NCI-H1694 treated with DMSO at 0.1 percent for 48 hours (cell line): Measurements from ENCODE around the gene TIMM10.

Experiments
- DNase-seq: peaks from one replicate; lab custom pipeline; 2025; lab: John Stamatoyannopoulos, UW

Gene TIMM10

DNA sequence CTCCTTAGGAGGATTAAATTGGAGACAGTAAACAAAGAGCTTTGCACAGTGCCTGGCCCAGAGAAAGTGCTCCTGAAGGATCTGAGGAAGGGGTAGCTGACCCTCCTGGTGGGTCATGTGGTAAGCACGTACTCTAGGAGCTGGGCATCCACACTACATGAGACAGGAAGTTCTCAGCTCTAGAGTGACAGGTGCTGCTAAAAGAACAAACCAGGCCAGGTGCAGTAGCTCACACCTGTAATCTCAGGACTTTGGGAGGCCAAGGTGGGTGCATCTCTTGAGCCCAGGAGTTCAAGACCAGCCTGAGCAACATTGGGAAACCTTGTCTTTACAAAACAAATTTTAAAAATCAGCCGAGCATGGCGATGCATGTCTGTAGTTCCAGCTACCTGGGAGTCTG, 28.2 kb downstream of the TIMM10 start:
- DNase-seq, result no peak

GRCh38 chr11:57501953-57502352, 28.6 kb downstream of the TIMM10 start:
- DNase-seq, result no peak

DNA sequence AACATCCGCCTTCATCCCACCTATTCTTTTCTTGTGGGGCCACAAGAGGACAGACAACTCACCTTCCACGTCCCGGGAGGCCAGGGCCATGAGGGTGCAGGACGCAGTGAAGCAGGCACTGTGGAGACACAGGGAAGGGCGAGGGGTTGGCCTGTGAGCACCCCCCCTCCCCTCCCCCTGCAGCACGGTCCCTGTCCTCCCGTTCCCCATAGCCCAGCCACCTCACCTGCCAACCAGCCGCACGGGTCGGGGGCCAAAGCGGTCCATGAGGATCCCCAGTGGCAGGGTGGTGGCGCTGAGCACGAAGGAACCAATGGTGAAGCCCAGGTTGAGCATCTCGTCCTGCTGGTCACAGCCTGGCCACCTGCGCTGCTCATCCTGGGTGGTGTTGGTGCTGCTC, 29.6 kb downstream of the TIMM10 start:
- no peak for DNase-seq

DNA sequence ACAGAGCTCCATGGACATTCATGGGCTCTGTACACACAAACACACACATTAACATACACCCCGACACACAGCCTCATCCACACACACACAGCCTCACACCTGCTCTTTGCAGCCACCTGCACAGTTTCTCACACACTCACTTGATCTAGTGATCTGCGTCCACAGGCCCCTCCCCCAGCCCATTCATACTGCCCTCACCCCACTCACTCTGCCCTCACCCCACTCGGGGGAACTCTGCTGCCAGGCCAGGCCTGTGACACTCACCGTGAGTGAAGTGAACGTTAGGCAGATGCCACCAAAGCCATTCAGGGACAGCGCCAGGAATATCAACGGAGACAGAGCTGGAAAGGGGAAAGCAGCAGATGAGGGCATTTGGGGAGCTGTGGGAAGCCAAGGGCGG, 30.0 kb downstream of the TIMM10 start:
- DNase-seq, result no peak

GRCh38 chr11:57499983-57500461, 30.5 kb downstream of the TIMM10 start:
- DNase-seq, result no peak

DNA sequence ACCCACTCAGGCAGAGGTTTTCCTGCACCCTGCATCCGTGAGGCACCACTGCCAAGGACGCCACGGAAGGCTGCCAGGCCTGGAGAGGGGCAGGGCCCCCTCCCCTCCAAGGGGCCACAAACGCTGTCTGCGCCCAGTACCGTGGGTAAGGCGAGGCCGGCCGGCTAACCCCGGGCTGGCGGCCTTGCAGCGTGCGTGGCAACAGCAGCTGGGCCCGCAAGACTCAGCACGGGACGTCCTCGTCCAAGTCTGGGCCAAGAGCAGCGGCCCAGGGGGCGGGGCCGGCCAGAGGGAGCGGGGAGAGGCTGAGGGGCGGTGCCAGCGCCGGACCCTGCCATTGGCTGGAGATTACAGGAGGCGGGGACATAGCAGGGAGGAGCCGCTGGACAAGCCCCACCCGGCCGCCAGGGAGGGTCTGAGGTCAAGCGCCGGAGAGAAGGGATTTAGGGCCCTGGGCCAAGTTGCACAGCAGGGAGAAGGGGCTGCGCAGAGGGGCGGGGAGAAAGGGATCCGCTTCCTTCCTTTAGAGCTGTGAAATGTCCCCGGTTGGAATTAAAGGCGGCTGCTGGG, 31.1 kb downstream of the TIMM10 start:
- no peak for DNase-seq

DNA sequence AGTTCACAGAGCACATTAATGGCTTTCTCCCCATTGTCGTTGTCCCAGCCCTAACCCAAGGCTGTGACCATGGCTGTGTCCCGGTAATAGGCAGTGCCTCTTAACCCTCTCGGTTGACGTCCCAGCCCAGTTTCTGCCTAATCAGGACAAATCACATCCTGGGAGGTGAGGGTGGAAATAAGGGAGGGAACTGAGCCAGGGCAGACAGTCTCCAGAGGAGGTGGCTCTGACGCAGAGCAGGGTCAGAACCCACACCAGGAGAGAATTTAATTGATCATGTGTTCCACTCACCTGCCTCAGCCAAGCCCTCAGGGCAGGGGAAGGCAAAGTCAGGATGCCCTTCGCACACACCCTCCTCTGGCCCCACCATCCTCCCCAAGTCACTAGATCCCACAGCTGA, 32.0 kb downstream of the TIMM10 start:
- no peak for DNase-seq

DNA sequence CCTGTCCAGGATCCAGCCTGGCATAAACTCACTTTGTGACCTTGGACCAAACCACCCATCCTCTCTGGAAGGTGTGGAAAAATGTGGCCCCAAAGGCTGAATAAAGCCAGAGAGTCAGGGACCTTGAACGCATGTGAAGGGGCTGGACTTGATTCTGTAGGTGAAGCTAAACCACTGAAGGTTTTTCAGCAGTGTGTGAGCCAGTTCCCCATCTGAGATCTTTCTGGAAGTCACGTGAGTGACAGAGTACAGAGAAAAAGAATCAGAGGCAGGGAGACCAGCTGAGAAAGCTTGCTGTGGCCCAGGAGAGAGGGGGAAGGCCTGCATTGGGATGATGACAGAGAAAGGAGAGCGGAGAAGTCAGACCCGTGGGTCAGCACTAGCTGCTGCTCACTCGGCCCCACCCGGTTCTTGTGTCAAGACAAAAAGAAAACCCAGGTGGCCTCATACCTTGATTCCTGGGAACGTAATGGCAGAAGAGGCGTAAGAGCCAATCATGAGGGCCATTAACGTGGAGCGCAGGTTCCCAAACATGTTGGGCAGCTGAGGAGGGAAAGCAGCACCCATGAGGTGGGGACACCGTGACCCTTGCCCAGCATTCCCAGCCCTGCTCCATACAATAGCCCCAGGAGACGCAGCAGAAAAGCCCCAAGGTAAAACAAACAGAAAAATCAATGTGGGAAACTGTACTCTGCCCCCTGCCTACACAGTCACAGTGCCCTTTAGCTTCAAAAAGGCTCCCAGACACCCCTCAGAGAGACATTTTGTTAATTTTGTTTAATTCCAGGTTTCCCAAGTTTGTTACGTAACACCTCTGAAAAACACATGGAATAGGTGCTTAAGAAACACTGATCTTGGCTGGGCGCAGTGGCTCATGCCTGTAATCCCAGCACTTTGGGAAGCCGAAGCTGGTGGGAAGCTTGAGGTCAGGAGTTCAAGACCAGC, 33.0 kb downstream of the TIMM10 start:
- no peak for DNase-seq

DNA sequence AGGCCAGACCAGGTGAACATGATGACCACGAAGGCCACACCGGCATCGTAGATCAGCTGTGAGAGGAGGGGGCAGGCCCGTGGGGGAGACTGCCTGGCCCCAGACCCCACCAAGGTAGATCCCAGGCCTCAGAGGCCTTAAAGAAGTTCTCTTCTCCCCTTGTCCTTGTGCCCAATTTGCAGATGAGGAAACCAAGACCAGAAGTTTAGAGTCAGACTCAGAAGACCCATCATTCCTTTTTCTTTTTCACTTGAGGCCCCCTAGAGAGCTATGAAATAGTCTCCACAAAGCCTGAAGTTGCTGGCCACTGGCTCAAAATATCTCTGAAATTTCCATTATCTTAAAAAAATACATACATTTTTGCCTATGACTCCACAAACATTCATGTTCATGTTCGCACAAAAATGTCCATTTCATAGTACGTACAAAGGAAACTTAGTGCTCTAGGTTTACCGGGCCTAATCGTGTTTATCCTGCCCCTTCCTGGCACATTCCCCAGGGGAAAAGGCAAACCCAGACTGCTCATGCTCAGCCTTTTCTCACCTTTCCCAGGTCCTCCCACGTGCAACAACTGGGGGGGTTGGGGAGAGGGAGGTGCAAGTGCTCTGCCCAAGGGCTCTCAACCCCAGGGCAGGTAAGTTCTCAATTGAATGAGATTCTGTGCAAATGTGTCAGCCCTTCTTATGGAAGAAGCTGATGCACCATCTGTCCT, 34.3 kb downstream of the TIMM10 start:
- DNase-seq, result no peak

DNA sequence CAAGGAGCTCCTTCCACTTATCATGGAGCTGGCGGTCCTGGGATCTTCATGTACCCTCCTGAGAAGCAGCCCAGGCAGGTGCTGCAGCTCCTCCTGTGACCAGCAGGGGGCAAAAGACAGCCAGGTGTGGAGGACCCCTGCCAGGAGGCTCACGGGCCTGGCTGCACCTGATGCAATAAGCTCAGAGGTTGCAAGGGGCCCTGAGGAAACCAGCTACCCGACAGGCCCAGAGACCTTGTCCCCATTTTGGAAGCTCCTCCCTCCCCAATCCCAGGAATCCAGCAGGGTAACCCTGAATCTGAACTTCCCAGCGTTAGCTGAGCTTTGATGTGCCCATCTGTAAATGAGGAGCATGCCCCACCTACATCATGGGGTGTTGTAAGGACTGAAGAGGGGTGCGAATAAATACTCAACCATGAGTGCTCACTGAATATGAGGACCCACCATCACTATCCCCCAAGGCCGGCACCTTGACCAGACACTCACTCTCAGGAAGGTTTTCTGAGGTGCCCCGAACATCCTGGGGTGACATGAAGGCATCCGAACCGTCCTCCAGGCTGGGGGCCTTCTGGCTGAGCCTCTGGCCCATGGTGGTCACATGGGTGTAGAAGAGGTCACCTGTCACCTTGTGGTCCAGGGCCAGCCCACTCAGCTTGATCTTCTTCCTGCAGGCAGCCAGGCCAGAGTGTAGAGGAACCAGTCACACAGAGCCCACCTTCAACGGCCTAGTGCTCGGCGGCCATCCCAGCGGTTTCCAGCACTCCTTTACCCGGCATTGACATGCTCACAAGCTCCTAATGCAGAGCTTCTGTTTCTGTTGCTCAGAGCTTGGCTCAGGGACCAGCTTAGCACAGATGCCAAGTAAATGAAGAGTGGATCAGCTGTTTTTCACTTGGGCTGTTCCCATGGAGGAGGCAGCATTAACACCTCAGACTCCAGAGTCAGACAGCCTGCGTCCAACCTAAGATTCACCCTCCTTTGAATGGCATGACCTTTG, 36.7 kb downstream of the TIMM10 start:
- DNase-seq, result no peak

DNA sequence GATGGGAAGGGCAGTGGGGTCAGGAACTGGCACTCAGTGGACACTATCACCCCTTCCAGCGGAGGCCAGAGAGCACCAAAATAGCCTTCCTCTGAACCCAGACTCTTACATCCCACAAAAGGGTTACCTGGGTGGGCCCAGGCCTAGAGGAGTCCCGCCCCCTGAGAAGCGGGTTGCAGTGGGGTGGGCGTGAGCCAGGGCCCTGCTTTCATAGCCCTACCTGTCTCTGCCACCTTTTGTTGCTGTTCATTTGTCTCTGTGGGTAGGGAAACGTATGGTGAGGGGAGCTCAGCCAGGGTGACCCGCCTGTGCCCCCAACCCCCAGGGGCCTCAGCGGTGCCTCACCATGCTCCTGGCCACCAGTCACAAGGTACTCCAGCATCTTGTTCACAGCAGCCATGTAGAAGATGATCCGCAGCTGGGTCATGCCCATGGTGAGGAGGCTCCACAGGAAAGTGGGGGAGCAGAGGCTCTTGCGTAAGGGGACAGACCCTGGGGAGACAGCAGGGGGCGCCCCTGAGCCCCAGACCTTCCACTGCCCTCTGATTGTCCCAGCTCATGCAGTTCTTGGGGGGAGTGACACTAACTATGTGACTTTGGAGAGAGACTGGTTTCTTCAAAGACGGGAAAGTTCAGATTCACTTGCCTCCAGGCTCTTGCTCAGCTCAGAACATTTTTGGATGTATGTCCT, 39.0 kb downstream of the TIMM10 start:
- DNase-seq, result no peak

GRCh38 chr11:57490456-57491248, 39.9 kb downstream of the TIMM10 start:
- no peak for DNase-seq

- DNase-seq, result no peak
These were observed 42.5 kb downstream of the TIMM10 start for GRCh38 chr11:57487920-57488659.

DNA sequence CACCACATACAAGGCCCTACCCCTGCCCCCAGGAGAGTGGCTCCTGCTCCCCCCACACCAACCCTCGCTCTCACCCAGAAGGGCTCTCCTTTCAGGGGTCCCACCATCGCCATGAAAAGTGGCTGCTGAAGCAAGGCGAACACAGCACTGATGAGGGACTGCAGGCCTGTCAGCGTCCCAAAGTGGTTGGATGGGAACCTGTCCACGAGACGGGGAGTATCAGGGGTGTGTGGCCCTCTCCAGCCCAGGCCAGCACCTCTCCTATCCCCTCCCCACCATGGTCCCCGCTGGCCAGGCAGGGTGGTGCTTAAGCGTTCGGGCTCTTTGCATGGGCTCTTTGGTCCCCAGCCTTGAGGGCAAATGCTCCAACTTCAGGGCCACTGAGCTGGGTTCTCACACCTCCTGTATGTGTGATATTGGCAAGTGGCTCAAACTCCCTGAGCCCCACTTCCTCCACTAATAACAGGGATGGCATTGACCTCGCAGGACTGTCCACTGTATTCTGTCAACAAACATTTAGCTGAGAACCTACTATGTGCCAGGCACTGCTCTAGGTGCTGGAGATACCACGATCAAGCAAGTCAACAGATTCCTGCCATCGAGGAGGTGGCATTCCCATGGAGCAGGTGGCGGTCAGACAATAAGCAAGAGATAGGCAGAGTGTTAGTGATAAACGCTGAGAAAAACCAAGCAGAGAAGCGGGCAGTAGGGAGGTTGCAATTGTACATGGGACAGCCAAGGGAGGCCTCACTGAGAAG, 43.4 kb downstream of the TIMM10 start:
- no peak for DNase-seq

GRCh38 chr11:57485217-57485990, 45.1 kb downstream of the TIMM10 start:
- no peak for DNase-seq

DNA sequence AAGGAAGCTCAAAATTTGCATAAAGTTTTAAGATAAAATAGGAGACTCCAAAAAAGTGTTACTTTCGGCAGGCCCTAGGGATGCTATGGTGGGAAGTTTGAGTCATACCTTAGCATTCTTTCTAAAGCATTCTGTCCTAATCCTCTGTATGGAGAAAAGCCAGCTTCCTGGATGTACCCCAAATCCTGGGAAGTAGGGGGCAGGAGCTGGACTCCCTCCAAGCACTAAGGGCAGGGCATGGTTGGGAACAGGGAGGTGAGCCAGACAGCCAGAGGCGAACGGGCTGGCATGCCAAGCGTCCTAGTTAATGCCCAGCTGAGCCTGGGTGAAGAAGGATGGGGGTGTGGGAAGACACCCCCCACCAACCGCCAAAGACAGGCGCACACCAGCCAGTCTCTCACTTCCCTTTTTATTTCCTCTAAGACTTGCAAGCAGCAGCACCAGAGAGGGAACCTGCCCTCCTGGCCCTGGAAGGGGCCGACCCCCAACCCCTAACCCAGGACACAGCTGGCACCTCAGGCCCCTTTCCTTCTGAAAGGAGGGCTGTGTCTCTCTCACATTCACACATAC, 46.3 kb downstream of the TIMM10 start:
- DNase-seq, result no peak

DNA sequence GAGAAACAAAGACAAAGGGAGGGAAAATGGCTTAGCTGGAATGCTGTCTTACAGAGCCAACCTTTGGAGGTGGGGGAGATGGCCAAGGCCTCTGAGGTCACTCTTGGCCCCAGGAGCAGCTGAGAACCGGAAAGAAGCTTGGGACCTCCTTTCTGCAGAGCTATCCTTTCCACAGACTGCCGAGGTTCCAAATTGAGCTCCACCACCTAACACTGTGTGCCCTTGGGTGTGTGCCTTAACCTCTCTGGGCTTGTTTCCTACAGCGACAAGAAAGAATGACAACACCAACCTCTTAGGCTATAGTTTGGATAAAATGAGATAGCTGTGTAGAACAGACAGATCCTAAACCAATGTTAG, 47.0 kb downstream of the TIMM10 start:
- DNase-seq, result no peak
